CD4-positive, alpha-beta T cell treated with Interleukin-15 for 1 hour (primary cell): ENCODE data around the gene JAG1.
"Not testable (repeated sequence)": the region's sequence is repeated elsewhere in the genome, so short reads cannot be mapped to it uniquely, and the experiment has no call there.

Source experiments
- DNase-seq: peaks from one replicate; pipeline ENCODE4 v3.0.0-alpha.2; 2020

Gene JAG1

DNA sequence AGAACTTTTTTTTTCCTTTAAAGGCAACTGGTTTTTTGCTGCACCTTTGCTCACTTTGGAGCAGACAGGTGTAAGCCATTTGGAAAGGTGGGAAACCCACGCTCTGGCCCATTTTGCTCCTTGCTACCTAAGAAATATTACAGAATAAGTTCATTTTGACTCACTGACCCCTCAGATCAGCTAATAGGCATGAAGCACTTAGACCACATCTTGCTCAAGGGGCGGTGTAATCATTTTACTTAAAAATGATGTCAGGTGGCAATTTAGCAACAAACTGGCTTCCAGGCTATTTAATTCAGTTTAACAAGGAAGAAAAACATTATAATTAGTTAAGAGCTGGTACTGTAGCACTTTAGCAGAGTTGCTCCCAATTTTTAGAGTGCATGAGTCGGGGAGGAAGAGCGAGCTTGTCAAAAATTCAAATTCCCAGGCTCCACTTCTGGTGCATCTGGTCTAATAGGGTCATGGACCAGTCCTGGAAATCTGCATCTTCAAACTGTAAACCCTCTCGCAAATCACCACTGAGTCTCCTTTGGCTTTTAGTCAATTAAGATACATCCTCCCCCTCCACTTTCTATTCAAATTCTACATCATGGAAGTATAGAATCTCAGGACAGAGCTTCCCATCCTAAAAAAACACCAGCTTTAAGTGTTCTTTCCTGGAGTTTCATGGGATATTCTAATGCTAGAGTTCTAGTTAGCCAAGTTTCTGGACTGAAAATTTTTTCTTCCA is 38.2 kb downstream of the JAG1 start:
- no peak for DNase-seq

DNA sequence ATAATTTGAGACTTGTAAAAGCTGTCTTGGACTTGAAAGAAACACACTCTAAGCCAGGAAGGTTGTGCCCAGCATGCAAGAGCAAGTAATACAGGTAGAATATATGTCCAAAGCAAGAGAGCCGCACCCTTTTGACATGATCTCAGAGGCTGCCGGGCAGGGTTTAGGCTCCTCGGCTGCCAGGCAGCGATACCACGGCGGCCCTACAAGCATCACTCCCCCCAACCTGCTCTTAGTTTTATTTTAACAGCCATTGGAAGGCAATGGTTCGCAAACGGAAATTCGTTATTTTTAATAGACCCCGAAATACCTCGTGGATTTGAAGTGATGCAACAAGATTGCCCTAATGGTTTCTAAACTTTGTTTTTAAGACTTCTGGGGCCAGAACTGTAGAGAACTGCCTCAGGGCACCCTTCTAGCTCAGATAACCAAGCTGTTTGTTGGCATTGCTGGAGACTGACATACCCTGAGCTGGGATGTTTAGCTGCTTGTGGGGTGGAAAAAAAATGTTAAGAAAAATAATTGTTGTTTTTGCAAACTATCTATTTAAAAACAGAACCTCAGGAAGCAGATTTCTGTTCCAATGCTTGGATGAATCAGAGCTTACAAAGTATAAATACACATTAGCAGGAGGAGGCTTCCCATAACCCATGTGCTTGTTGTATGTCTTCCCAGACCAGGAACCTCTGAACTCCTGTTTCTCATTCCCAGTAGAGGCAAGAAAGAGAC is 39.0 kb downstream of the JAG1 start:
- DNase-seq = no peak

DNA sequence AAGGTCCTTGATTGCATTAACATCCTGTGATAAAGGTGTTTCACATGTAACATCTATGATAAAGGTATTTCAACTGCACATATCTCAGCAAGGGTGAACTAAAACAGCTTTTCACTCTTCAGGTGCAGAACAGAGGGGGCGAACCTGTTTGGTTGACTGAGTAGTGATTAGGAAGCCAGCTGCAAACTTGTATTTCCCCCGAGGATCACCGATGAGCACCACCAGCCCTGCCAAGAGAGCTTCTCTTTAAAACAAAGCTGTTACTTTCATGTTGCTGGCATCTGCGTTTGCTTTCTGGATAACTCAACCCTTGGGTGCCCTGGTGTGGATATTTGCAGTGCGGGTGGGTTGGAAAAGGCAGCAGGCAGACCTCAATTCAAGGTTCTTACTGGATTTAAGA is 39.6 kb downstream of the JAG1 start:
- DNase-seq = no peak

- no peak for DNase-seq
These were observed 40.1 kb downstream of the JAG1 start for GRCh38 chr20:10633718-10634117.

GRCh38 chr20:10632721-10633509 is 40.9 kb downstream of the JAG1 start:
- no peak for DNase-seq

- DNase-seq = no peak
These were observed 42.7 kb downstream of the JAG1 start for GRCh38 chr20:10631126-10631525.

DNA sequence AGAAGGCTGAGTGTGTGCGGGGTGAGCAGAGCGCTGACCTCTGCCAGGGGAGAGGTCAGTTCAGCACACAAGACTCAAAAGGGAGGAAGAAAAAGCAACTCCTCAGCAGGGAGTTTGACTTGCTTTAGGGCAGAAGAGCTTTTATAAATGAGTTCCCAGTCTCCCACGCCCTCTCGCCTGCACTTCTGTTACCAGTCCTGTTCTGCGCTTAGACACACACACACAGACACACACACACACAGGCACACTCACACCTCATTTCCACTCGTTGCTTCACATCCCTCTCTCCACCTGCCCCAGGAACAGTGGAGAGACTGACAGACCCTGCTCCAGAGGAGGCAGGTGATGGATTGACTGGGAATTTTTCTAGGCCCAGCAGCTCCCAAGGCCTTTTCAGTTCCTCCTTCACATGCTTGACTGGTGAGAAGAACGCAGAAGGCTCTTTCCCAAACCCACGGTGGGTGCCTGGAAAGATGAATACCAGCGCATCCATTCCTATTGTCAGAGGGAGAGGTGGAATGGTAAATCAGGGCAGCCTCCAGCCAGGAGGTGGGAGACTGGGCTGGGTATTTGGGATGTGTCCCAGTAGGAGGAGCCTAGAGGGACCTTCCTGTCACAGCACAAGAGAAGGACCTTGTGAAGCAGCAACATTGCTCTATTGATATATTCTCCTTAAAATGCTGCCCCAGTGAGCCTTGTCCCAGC is 43.7 kb downstream of the JAG1 start:
- DNase-seq = no peak

DNA sequence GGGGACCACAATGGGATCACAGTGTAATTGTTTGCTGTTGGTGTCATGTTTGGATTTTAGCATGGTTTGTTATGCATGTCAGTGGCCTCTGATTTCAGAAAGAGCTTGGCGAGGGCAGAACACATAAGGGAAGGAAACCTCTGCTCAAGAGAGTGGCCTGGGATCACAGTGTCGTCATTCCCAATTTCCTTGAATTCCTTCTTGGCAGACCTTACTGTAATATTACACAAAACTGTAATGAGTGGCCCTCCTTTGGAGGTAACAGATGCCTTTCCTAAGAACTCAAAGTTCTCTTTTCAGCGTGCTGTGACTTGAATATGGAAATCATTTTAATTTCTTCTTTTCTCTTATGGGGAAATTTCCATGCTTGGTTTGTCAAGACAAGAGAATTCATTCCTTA is 46.9 kb downstream of the JAG1 start:
- DNase-seq = no peak

DNA sequence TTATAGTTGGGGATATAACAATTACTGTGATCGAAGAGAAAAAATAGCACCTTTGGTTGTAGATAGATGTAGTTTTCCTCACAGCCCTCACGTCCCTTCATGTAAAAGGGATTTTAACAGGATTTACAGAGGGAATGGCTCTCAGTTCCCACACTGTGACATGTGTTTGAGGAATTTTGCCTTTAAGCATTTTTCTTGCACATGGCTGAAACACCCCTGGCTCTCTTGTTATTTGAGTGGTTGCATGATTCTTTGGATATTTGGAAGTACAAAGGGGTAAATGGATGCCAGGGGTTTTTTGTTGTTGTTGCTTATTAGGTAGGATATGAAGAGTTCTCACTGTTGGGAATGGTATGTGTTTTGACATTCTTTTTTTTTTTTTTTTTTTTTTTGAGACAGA is 48.2 kb downstream of the JAG1 start:
- DNase-seq = no peak

GRCh38 chr20:10622657-10623418 is 51.0 kb downstream of the JAG1 start:
- DNase-seq = no peak

GRCh38 chr20:10621149-10621548 is 52.6 kb downstream of the JAG1 start:
- DNase-seq = no peak

DNA sequence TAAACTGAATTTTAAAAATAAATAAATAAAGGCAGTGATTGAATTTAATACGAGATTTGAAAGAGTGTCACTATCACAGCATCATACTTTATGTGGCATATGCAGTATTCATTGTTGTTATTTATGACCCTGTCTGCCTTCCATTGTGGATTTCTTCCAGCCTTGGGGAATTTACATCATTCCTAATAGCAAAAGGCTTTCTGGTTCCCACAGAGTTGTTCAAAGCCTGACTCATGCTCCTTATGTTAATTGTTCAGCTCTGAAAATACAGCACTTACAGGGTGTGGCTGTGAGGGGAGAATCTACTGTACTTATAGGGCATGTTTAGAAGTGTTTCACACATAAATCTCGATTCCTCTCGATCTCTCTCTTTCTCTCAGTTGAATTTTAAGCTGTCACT is 54.4 kb downstream of the JAG1 start:
- no peak for DNase-seq

GRCh38 chr20:10618611-10619245 is 55.1 kb downstream of the JAG1 start:
- no peak for DNase-seq

DNA sequence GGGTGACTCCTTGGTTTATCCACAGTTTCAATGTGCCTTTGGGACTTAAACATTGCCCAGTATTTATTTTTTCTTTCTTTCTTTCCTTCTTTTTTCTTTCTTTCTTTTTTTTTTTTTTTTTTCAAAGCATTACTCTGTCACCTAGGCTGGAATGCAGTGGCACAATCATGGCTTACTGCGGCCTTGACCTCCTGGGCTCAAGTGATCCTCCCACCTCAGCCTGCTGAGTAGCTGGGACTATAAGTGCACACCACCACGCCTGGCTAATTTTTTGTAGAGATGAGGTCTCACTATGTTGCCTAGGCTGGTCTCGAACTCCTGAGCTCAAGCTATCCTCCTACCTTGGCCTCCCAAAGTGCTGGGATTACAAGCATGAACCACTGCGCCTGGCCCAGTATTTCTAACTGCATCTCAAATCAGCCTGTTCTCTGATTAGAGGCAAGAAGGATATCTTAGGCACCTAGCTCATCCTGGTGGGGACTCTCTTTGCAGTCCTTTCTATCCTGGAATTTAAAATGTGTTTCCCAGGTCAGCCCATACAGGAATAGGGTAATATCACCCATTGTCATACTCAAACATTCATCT is 56.2 kb downstream of the JAG1 start:
- DNase-seq = not testable (repeated sequence)

DNA sequence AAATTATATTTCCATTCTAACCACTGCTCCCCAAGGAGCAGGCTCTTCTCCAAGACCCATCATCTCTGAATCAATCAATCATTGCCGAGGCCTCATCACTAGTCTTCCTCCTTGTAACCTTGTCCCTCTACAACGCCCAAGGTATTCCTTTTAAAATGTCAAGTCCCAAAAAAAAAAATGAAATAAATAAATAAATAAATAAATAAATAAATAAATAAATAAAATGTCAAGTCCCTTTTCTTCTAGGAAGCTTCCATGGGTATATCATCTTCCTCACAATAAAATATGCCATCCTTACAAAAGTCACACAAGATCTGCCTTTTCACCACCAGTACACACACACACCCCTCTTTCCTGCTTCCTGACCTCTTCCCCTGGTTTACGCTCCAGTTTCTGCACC is 57.6 kb downstream of the JAG1 start:
- DNase-seq = no peak

DNA sequence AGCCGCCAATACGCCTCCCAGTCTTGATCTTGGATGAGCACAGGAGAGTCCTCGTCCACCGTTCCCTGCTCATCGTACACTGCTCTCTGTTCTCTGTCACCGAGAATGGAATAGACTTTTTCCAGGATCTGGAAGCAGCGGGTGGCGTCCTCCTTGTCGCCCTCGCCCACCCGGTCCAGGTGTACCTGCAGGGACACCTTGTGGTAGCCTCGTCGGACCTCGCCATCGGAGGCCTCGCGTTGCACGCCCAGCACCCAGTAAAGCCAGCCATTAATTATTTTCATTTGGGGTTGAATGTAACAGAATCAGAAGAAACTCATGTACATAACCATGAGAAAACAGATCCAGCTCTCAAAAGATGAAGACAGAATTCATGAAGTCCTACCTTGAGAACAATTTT is 59.9 kb downstream of the JAG1 start:
- no peak for DNase-seq

DNA sequence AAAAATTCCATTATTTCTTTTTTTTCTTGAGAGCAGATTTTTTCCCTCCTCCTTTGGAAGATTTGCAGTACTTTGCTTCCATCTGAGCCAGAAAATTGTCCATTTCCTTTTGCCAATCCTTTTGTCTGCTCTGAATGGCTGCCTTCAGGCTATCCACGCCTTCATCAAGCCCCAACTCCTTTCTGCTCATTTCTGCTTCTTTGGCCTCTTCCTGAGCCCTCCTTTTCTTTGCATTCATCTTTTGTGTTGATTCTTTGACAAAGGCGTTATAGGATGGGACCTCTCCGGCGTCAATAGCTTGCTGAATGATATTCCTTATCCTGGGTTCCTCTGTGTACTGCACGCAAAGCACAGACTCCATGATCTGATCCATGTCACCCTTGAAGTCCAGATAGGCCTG is 60.4 kb downstream of the JAG1 start:
- not testable (repeated sequence) for DNase-seq

GRCh38 chr20:10611357-10611756 is 62.4 kb downstream of the JAG1 start:
- DNase-seq = no peak

DNA sequence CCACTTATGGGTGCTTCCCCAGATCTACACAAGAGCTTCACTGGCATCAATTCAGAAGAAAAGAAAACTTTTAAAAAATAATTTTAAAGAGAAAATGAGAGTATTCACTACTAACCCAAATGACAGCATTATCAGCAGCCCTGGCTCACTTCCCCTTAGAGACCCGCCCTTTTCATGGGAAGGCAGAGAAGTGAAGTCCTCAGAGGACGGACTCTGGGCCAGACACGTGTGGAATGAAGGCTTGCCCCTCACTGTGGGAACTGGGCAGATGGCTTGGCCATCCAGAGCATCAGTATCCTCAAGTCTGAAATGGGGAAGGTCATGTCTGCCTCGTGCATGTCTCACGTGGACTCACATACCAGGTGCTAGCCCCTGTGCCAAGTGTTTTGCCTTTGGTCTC is 63.5 kb downstream of the JAG1 start:
- DNase-seq = no peak

DNA sequence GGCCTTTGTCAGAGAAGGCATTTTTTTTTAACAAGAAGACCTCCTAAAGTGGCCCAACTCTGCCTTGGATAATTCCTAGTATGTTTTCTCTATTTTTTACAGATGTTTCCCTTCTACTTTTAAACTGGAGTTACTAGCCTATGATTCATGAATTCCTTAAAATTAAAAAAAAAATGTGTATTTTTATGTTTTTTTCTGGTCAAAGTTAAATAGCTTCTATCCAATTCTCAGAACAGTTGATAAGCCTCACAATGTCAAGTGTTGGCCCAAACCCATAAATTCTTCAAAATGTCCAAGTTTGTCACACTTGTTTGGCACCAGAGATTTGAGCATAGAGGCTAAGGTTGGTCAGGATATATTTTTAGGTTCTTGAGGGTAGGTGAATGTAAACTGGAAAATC is 64.0 kb downstream of the JAG1 start:
- DNase-seq = no peak

- no peak for DNase-seq
These were observed 64.5 kb downstream of the JAG1 start for GRCh38 chr20:10609276-10609675.
